CD8-positive, alpha-beta memory T cell (primary cell): Measurements from ENCODE around the gene GPAT3. TPM values are rescaled to one million over a fixed set of nuclear protein-coding genes. Genes with fewer than 3 reads are reported as not detected.

ENCODE experiments used
- CTCF ChIA-PET: fragments of 350-600 bp; sonication (Branson Sonifier 250); formaldehyde crosslinking; loops from one replicate; lab custom pipeline; 2021; ENCODE audit warnings: antibody characterized with exemption; lab: Charles Lee
- POLR2A ChIA-PET: fragments of 350-600 bp; sonication (Branson Sonifier 250); formaldehyde crosslinking; loops from one replicate; lab custom pipeline; 2021; ENCODE audit warnings: antibody characterized with exemption; lab: Charles Lee
- DNase-seq, 5 donors: peaks; one replicate each; pipeline versions ENCODE4 v3.0.0 to v3.0.0-alpha.2; 2020 to 2022; ENCODE audit warnings: mixed read lengths in 1 of 5
- H3K27ac ChIP-seq: one replicate; pipeline ENCODE4 v1.7.0; 2013; ENCODE audit warnings: low read depth, mild to moderate bottlenecking, low read length, moderate library complexity
- H3K27me3 ChIP-seq: 2 replicates; pipeline ENCODE4 v1.7.0; 2013; ENCODE audit warnings: low read length, mild to moderate bottlenecking; ENCODE audit not compliant: insufficient read depth, poor library complexity, severe bottlenecking
- H3K36me3 ChIP-seq: 2 replicates; pipeline ENCODE4 v1.7.0; 2013; ENCODE audit warnings: mild to moderate bottlenecking, low read length, moderate library complexity; ENCODE audit not compliant: insufficient read depth
- H3K4me1 ChIP-seq: 2 replicates; pipeline ENCODE4 v1.7.0; 2013; ENCODE audit warnings: mild to moderate bottlenecking, low read length, moderate library complexity; ENCODE audit not compliant: insufficient read depth
- H3K4me3 ChIP-seq: 2 replicates; pipeline ENCODE4 v1.7.0; 2013; ENCODE audit warnings: mild to moderate bottlenecking, low read length
- H3K9me3 ChIP-seq: 2 replicates; pipeline ENCODE4 v1.7.0; 2013; ENCODE audit warnings: mild to moderate bottlenecking, low read length
- H3K27ac Mint-ChIP-seq, 8 donors: one replicate each; pipeline ENCODE4 v1.8.0; 2020 to 2021; ENCODE audit warnings: mixed read lengths in 8 of 8, mild to moderate bottlenecking in 6 of 8, inconsistent platforms in 3 of 8, moderate library complexity in 3 of 8
- H3K27me3 Mint-ChIP-seq, 2 donors: one replicate each; pipeline ENCODE4 v1.8.0; 2020 to 2021; ENCODE audit warnings: mixed read lengths in 2 of 2, mild to moderate bottlenecking in 1 of 2, moderate library complexity in 1 of 2
- H3K36me3 Mint-ChIP-seq, 3 donors: one replicate each; pipeline ENCODE4 v1.8.0; 2020 to 2021; ENCODE audit warnings: mixed read lengths in 3 of 3, inconsistent platforms in 1 of 3, mild to moderate bottlenecking in 1 of 3
- H3K4me1 Mint-ChIP-seq, 3 donors: one replicate each; pipeline ENCODE4 v1.8.0; 2020 to 2021; ENCODE audit warnings: mixed read lengths in 3 of 3, inconsistent platforms in 1 of 3, mild to moderate bottlenecking in 1 of 3
- H3K4me3 Mint-ChIP-seq, 7 donors: one replicate each; pipeline ENCODE4 v1.8.0; 2020 to 2021; ENCODE audit warnings: mixed read lengths in 7 of 7, mild to moderate bottlenecking in 6 of 7, moderate library complexity in 4 of 7, inconsistent platforms in 2 of 7
- H3K9me3 Mint-ChIP-seq, 5 donors: one replicate each; pipeline ENCODE4 v1.8.0; 2020 to 2022; ENCODE audit warnings: mixed read lengths in 5 of 5, mild to moderate bottlenecking in 3 of 5, moderate library complexity in 2 of 5, inconsistent platforms in 1 of 5
- polyA plus RNA-seq: library from polyadenylated mRNA; unstranded; fragments of 300-500 nt; fragmentation: Illumina TruSeq; gene quantifications from one replicate; pipeline ENCODE4 v1.2.3, GENCODE V29; 2021
- total RNA-seq, 2 experiments: library from RNA; stranded (reverse); gene quantifications; one replicate each; pipeline ENCODE4 v1.2.3, GENCODE V29; 2021

The GPAT3 gene
- total and polyA plus RNA-seq, 3 experiments from 2014 or later: 5.4 to 6.8 (median 6.2) TPM

DNA sequence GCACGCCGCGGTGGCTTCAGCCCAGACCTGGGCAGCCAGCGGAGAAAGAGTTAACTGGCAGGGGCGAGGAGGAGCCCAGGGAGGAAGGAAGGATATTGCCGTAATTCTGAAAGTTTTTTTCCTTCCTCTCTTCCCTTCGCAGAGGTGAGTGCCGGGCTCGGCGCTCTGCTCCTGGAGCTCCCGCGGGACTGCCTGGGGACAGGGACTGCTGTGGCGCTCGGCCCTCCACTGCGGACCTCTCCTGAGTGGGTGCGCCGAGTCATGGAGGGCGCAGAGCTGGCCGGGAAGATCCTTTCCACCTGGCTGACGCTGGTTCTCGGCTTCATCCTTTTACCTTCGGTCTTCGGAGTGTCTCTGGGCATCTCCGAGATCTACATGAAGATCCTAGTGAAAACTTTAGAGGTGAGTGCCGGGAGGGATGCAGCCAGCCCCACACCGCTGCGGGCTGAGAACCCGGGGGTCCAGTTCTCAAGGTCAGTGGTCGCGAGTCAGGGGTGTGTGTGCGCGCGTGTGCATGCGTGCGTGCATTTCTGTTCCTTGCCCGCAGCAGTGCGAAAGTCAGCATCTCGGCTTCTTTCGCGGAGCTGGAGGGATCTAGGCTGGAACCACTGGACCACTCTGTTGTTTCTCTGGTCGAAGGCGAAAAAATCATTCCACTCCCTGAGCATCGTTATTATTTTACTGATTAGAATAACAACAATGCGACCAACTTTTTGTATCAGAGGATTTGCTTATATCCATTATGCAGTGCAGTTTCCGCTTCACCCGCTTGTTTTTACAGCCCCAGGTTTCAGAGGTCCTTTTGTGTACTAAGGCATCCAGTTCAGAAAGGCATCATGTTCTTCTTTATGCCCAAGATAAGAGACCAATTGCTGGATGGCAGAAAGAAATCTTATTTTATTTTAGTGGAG, 709 bp downstream of the GPAT3 start:
- DNase-seq: no peak
- peaks cover 8% of the 10 kb centered on the region for H3K4me1 ChIP-seq
- peaks cover 6 to 17% of the 10 kb centered on the region in 2 donors for H3K27me3 Mint-ChIP-seq

DNA sequence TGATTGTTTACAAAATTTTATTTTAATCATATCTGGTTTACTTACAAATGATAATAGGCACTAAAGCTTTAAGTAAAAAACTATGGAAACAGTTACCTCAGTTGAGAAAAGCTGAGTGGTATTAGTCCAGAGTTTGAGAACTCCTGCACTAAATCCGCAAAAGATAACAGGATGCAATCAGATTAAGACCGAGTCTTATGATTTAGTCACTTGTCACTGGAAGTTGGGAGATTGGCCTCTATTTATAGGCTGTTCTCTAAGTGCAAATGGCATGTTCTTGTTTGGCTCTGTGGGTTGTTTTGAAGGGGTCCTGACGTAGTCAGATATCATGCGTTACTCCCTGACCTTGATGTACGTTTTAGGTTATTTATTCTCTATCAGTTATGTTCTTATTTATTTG, 6.3 kb downstream of the GPAT3 start:
- DNase-seq: no peak
- Histone ChIP-seq H3K4me1 (no peaks in the 10 kb centered on the region), H3K9me3 (no peaks in the 10 kb centered on the region), H3K27me3 (no peaks in the 10 kb centered on the region), H3K36me3 (no peaks in the 10 kb centered on the region), H3K27ac (no peak overlapping the region), H3K4me3 (no peak overlapping the region)
- H3K4me3 Mint-ChIP-seq: no peak overlapping the region
- POLR2A ChIA-PET: interaction anchor here (0.6 kb wide), 1 partner anchor 1078 kb away, joined by 3 read pairs; no protein-coding TSS in a partner anchor
- H3K27ac Mint-ChIP-seq: no peak overlapping the region
- peaks cover 0 to 3% (median 0%) of the 10 kb centered on the region in 3 donors for H3K36me3 Mint-ChIP-seq
- no peaks in the 10 kb centered on the region for H3K9me3 Mint-ChIP-seq
- H3K27me3 Mint-ChIP-seq: no peaks in the 10 kb centered on the region
- CTCF ChIA-PET: no interaction called here
- peaks cover 1 to 9% (median 3%) of the 10 kb centered on the region in 3 donors for H3K4me1 Mint-ChIP-seq

More for the DNA sequence above, 709 bp downstream of the GPAT3 start:
- Mint-ChIP-seq H3K4me1 (peaks cover 17 to 37% (median 18%) of the 10 kb centered on the region in 3 donors), H3K27ac (peak overlapping the region in 7 of 8 donors; percentile 2 to 84 (median 36)), H3K36me3 (peaks cover 0 to 9% (median 0%) of the 10 kb centered on the region in 3 donors), H3K9me3 (no peaks in the 10 kb centered on the region), H3K4me3 (peak overlapping the region; percentile 87 to 97 (median 93))
- peak overlapping the region; percentile 72 for H3K4me3 ChIP-seq
- ChIA-PET POLR2A (interaction anchor here (1.0 to 1.7 kb wide), 2 partner anchors 11 to 51 kb away, joined by 4 to 5 read pairs; partner anchors contain the start of gene ABRAXAS1), CTCF (interaction anchor here (0.7 to 1.7 kb wide), 5 partner anchors 12 to 118 kb away, joined by 3 to 7 read pairs (median 4); no protein-coding TSS in a partner anchor)
- H3K27me3 ChIP-seq: no peaks in the 10 kb centered on the region
- no peaks in the 10 kb centered on the region for H3K36me3 ChIP-seq
- peak overlapping the region; percentile 53 for H3K27ac ChIP-seq
- H3K9me3 ChIP-seq: no peaks in the 10 kb centered on the region

DNA sequence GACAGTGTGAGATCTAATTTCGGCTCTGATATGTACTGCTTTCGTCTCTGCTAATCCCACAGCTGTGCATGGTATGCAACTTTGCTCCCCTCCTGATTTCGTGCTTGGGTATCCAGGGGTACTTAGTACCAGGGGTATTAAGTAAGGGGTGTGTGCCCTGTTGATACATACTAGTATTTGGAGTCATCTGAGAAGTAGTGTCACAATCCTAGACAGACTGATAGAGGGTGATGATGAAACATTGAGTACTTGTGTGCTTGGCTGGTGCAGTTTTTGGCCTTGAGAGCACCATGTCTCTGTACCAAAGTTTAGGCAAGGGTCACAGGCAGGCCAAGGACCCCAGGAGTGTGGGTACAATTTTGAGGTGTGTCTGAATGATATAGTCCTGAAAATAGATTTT, 10.9 kb downstream of the GPAT3 start:
- H3K27me3 Mint-ChIP-seq: no peaks in the 10 kb centered on the region
- Histone ChIP-seq H3K27ac (no peak overlapping the region), H3K36me3 (no peaks in the 10 kb centered on the region), H3K4me3 (no peak overlapping the region), H3K27me3 (no peaks in the 10 kb centered on the region), H3K4me1 (no peaks in the 10 kb centered on the region), H3K9me3 (no peaks in the 10 kb centered on the region)
- H3K27ac Mint-ChIP-seq: no peak overlapping the region
- ChIA-PET POLR2A (interaction anchor here (0.6 to 1.9 kb wide), 2 partner anchors 11 to 42 kb away, joined by 4 read pairs; partner anchors contain the start of gene GPAT3), CTCF (no interaction called here)
- DNase-seq: no peak
- H3K4me1 Mint-ChIP-seq: peaks cover 2 to 8% (median 4%) of the 10 kb centered on the region in 3 donors
- H3K9me3 Mint-ChIP-seq: no peaks in the 10 kb centered on the region
- H3K36me3 Mint-ChIP-seq: peaks cover 0 to 3% (median 2%) of the 10 kb centered on the region in 3 donors
- H3K4me3 Mint-ChIP-seq: no peak overlapping the region

- ChIA-PET CTCF (no interaction called here), POLR2A (interaction anchor here (1.9 kb wide), 1 partner anchor 12 kb away, joined by 4 read pairs; the partner anchor contains the start of gene GPAT3)
- DNase-seq: peak in 3 of 5 donors; percentile 2 to 85 (median 27)
- no peaks in the 10 kb centered on the region for H3K4me1 ChIP-seq
- no peaks in the 10 kb centered on the region for H3K27me3 ChIP-seq
- H3K36me3 ChIP-seq: no peaks in the 10 kb centered on the region
- H3K36me3 Mint-ChIP-seq: peaks cover 0 to 3% (median 2%) of the 10 kb centered on the region in 3 donors
- no peak overlapping the region for H3K4me3 ChIP-seq
- no peak overlapping the region for H3K27ac ChIP-seq
- no peaks in the 10 kb centered on the region for H3K9me3 Mint-ChIP-seq
- H3K9me3 ChIP-seq: no peaks in the 10 kb centered on the region
- H3K27me3 Mint-ChIP-seq: no peaks in the 10 kb centered on the region
- peak overlapping the region in 3 of 8 donors; percentile 29 to 70 (median 66) for H3K27ac Mint-ChIP-seq
- peaks cover 2 to 8% (median 4%) of the 10 kb centered on the region in 3 donors for H3K4me1 Mint-ChIP-seq
- no peak overlapping the region for H3K4me3 Mint-ChIP-seq
These were observed 12.4 kb downstream of the GPAT3 start for GRCh38 chr4:83548151-83548905.

DNA sequence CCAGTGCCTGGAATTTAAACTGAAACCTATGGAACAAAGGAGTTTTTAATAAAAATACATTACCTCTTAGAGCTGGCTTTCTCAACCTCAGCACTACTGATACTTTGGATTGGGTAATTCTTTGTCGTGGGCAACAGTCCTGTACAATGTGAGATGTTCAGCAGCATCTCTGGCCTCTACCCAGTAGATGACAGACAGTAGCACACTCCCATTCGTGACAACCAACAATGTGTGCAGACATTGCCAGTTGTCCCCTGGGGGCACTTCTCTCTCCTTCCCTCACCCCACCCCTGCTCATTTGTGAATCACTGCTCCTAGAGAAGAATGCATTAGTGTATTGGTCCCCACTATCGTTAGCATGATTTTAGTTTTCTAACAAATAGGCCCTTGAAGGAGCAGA, 16.2 kb downstream of the GPAT3 start:
- H3K4me1 Mint-ChIP-seq: peaks cover 2 to 8% (median 4%) of the 10 kb centered on the region in 3 donors
- POLR2A ChIA-PET: no interaction called here
- CTCF ChIA-PET: no interaction called here

DNA sequence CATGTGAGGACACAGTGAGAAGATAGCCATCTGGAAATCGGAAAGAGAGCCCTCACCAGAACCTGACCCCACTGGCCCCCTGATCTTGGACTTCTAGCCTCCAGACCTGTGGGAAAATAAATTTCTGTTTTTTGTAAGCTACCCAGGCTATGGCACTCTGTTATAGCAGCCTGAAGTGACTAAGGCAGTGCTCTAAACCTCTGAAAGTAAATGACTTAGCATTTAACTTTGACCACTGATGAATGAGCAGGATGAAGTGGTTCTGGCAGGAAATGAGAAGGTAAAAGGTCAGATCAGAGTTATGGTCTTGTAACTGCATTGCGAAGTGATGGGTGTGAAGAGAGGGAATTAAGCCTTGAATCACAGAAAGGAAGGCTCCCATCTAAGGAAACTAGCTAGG, 17.0 kb downstream of the GPAT3 start:
- no peaks in the 10 kb centered on the region for H3K4me1 ChIP-seq
- no peak overlapping the region for H3K27ac ChIP-seq
- Mint-ChIP-seq H3K9me3 (no peaks in the 10 kb centered on the region), H3K27me3 (no peaks in the 10 kb centered on the region), H3K4me3 (no peak overlapping the region), H3K36me3 (no peaks in the 10 kb centered on the region), H3K27ac (no peak overlapping the region), H3K4me1 (peaks cover 2 to 8% (median 4%) of the 10 kb centered on the region in 3 donors)
- H3K36me3 ChIP-seq: no peaks in the 10 kb centered on the region
- ChIA-PET POLR2A (no interaction called here), CTCF (no interaction called here)
- H3K4me3 ChIP-seq: no peak overlapping the region
- H3K27me3 ChIP-seq: no peaks in the 10 kb centered on the region
- H3K9me3 ChIP-seq: no peaks in the 10 kb centered on the region
- no peak for DNase-seq

More for the DNA sequence above, 16.2 kb downstream of the GPAT3 start:
- H3K9me3 Mint-ChIP-seq: no peaks in the 10 kb centered on the region
- H3K27me3 ChIP-seq: no peaks in the 10 kb centered on the region
- H3K27me3 Mint-ChIP-seq: no peaks in the 10 kb centered on the region
- H3K4me3 ChIP-seq: no peak overlapping the region
- no peaks in the 10 kb centered on the region for H3K4me1 ChIP-seq
- no peaks in the 10 kb centered on the region for H3K9me3 ChIP-seq
- H3K4me3 Mint-ChIP-seq: no peak overlapping the region
- no peak overlapping the region for H3K27ac ChIP-seq
- H3K36me3 Mint-ChIP-seq: peaks cover 0 to 2% (median 0%) of the 10 kb centered on the region in 3 donors
- H3K27ac Mint-ChIP-seq: no peak overlapping the region
- DNase-seq: no peak
- no peaks in the 10 kb centered on the region for H3K36me3 ChIP-seq

- Mint-ChIP-seq H3K4me1 (peaks cover 0 to 10% (median 5%) of the 10 kb centered on the region in 3 donors), H3K27me3 (no peaks in the 10 kb centered on the region), H3K4me3 (no peak overlapping the region), H3K9me3 (no peaks in the 10 kb centered on the region), H3K27ac (no peak overlapping the region), H3K36me3 (no peaks in the 10 kb centered on the region)
- Histone ChIP-seq H3K4me1 (no peaks in the 10 kb centered on the region), H3K4me3 (no peak overlapping the region), H3K36me3 (no peaks in the 10 kb centered on the region), H3K27ac (no peak overlapping the region), H3K9me3 (no peaks in the 10 kb centered on the region), H3K27me3 (no peaks in the 10 kb centered on the region)
- POLR2A ChIA-PET: no interaction called here
- CTCF ChIA-PET: interaction anchor here (1.3 kb wide), 1 partner anchor 21 kb away, joined by 4 read pairs; the partner anchor contains the start of gene GPAT3
- no peak for DNase-seq
These were observed 20.2 kb downstream of the GPAT3 start for GRCh38 chr4:83556006-83556707.
